RWPE2 (cell line): ENCODE results near the gene RASGRF1.

Source experiments
- ATAC-seq: fragments of 200-7000 bp; cut with Tn5 transposase; 3 replicates; pipeline ENCODE4 v1.9.1; 2021; ENCODE audit warnings: low read depth
- DNase-seq: peaks from one replicate; pipeline ENCODE4 v3.0.0-alpha.2; 2020; ENCODE audit warnings: low spot score
- H3K27ac ChIP-seq: fragments of 450-650 bp; 2 replicates; pipeline ENCODE4 v1.5.1; 2017; ENCODE audit warnings: mild to moderate bottlenecking; ENCODE audit not compliant: poor library complexity, severe bottlenecking
- H3K27me3 ChIP-seq: fragments of 250-450 bp; sonication (Bioruptor Pico); 2 replicates; pipeline ENCODE4 v1.5.1; 2021; ENCODE audit warnings: mild to moderate bottlenecking, moderate library complexity; ENCODE audit not compliant: insufficient read depth, poor library complexity, severe bottlenecking
- H3K36me3 ChIP-seq: fragments of 250-450 bp; sonication (Bioruptor Pico); 2 replicates; pipeline ENCODE4 v1.5.1; 2020; ENCODE audit warnings: low read depth, mild to moderate bottlenecking, moderate library complexity
- H3K4me1 ChIP-seq: fragments of 250-450 bp; sonication (Bioruptor Pico); 2 replicates; pipeline ENCODE4 v1.5.1; 2021; ENCODE audit warnings: mild to moderate bottlenecking, moderate library complexity; ENCODE audit not compliant: insufficient read depth, poor library complexity, severe bottlenecking
- H3K4me3 ChIP-seq: fragments of 250-450 bp; sonication (Bioruptor Pico); 2 replicates; pipeline ENCODE4 v1.5.1; 2021; ENCODE audit warnings: mild to moderate bottlenecking, moderate library complexity; ENCODE audit not compliant: severe bottlenecking
- H3K9me3 ChIP-seq: fragments of 250-450 bp; sonication (Bioruptor Pico); 2 replicates; pipeline ENCODE4 v1.5.1; 2021; ENCODE audit warnings: mild to moderate bottlenecking, moderate library complexity; ENCODE audit not compliant: severe bottlenecking
- TF ChIP-seq, protein P1 (sequence below): fragments of 450-650 bp; IDR thresholded peaks from one replicate; pipeline ENCODE4 v1.5.1; 2017; ENCODE audit warnings: mild to moderate bottlenecking, moderate library complexity; ENCODE audit not compliant: poor library complexity, severe bottlenecking

Gene RASGRF1

DNA sequence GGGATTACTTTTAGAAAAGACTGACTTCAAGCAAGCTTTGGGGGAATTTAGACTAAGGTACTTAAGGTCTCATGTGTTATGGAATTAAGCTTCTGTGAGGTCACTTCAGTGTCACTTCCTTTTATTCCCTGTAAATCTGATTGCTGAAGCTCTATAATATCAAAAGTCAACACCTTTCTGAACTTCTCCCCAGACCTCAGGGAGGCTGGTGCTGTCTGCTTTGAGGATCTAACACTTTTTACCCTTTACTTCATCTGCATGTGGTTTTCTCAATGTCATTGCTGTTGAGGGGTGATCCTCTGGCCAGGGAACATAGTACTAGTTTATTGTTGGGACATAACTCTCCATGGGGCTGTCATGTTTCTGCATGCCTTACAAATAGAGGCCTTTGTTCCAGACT lies 41.8 kb upstream of the RASGRF1 start:
- TF ChIP-seq, protein P1, sequence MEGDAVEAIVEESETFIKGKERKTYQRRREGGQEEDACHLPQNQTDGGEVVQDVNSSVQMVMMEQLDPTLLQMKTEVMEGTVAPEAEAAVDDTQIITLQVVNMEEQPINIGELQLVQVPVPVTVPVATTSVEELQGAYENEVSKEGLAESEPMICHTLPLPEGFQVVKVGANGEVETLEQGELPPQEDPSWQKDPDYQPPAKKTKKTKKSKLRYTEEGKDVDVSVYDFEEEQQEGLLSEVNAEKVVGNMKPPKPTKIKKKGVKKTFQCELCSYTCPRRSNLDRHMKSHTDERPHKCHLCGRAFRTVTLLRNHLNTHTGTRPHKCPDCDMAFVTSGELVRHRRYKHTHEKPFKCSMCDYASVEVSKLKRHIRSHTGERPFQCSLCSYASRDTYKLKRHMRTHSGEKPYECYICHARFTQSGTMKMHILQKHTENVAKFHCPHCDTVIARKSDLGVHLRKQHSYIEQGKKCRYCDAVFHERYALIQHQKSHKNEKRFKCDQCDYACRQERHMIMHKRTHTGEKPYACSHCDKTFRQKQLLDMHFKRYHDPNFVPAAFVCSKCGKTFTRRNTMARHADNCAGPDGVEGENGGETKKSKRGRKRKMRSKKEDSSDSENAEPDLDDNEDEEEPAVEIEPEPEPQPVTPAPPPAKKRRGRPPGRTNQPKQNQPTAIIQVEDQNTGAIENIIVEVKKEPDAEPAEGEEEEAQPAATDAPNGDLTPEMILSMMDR = no peak
- Histone ChIP-seq H3K36me3 (no peaks in the 10 kb centered on the region), H3K27ac (no peak overlapping the region), H3K4me3 (no peak overlapping the region), H3K27me3 (no peaks in the 10 kb centered on the region), H3K9me3 (no peaks in the 10 kb centered on the region), H3K4me1 (no peaks in the 10 kb centered on the region)
- no peak for ATAC-seq
- no peak for DNase-seq

DNA sequence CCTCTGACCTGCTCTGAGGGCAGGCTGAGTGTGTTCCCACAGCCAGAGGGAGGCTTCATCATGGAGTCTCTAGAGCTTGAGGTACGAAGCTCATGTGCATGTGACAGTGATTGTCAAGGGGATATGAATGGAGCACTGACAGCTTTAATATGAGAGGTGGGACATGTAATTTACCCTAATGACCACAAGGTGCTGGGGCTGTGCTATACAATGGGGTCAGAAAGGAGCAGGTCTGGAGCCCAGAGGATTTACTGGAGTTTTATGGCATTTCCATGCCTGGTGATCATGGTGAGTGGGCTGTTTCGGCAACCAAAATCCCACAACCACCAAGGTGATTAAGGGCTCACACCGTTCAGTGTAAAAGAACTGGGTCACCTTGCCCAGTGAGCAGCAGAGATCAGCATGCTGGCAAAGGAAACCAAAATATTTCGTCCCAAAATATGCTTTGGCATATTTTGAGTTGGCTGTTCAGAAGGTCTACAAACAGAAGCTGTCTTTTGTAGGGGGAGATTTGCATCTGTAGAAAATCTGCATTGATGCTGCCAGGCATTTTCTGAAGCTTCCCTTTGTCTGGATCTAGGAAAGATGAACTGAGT lies 40.1 kb upstream of the RASGRF1 start:
- H3K36me3 ChIP-seq = no peaks in the 10 kb centered on the region
- no peak overlapping the region for H3K4me3 ChIP-seq
- H3K4me1 ChIP-seq = no peaks in the 10 kb centered on the region
- TF ChIP-seq, protein P1 = peak; percentile 39
- ATAC-seq (peak; percentile 67), DNase-seq (no peak)
- H3K27me3 ChIP-seq = peaks cover 8% of the 10 kb centered on the region
- H3K9me3 ChIP-seq = no peaks in the 10 kb centered on the region
- H3K27ac ChIP-seq = no peak overlapping the region

DNA sequence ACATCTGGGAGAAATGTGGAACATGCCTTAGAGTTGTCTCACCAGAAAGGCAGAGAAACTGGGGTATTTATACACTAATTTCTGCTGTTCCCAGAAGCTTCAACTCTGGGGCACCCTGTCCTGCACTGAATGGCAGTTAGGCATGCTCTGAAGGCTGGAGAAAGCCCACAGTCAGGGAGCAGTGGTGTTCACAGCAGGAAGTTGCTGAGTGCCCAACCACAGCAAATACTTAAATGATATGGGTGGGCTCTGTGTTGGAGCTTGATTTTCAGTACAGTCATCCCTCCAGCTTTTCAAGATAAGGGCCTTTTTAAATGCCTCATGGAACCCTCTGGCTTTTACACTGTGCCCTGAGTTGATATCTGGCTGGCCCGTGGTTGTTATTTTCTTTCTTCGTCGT lies 38.7 kb upstream of the RASGRF1 start:
- DNase-seq (no peak), ATAC-seq (no peak)
- Histone ChIP-seq H3K4me3 (no peak overlapping the region), H3K9me3 (no peaks in the 10 kb centered on the region), H3K27me3 (peaks cover 12% of the 10 kb centered on the region), H3K4me1 (no peaks in the 10 kb centered on the region), H3K27ac (no peak overlapping the region), H3K36me3 (no peaks in the 10 kb centered on the region)
- TF ChIP-seq, protein P1 = no peak

DNA sequence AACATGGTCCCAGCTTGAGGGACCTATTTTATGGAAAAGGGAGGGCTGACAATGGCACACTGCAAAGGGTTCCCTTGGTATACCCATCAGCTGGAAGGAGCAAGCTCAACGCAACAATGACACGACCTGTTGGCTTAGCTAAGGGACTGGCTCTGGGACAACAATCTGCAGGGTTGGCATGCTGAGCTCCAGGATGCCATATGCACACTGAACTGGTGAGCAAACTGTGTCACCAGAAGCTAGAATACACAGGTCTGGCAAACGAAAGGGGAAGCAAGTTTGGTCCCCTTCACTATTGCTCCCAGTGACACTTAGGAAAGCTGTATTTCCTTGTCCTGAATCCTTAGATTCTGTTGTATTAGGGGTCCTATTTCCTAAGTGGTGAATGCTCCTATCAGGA lies 38.0 kb upstream of the RASGRF1 start:
- no peak overlapping the region for H3K27ac ChIP-seq
- H3K36me3 ChIP-seq = no peaks in the 10 kb centered on the region
- H3K27me3 ChIP-seq = peaks cover 12% of the 10 kb centered on the region
- DNase-seq (no peak), ATAC-seq (no peak)
- H3K9me3 ChIP-seq = no peaks in the 10 kb centered on the region
- no peaks in the 10 kb centered on the region for H3K4me1 ChIP-seq
- H3K4me3 ChIP-seq = no peak overlapping the region
- TF ChIP-seq, protein P1 = no peak

DNA sequence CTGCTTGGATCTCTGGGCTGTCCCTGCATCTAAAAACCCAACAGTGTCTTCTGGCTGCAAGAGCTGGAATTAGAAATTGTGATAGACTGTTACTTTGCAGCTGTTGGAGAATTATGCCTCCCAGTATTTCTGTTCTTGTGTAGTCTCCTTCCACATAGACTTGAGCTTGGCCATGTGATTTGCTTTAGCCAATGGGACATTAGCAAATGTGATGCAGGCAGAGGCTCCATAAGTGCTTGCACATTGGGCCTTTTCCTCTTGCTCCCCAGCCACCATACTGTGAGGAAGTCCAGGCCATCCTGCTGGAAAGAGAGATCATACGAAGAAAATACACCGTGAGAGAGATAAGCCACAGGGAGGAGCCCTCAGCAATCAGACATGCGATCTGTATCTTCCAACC lies 33.8 kb upstream of the RASGRF1 start:
- ATAC-seq (no peak), DNase-seq (no peak)
- no peak overlapping the region for H3K4me3 ChIP-seq
- H3K27ac ChIP-seq = no peak overlapping the region
- H3K27me3 ChIP-seq = peaks cover 12% of the 10 kb centered on the region
- no peaks in the 10 kb centered on the region for H3K4me1 ChIP-seq
- no peaks in the 10 kb centered on the region for H3K36me3 ChIP-seq
- no peaks in the 10 kb centered on the region for H3K9me3 ChIP-seq
- TF ChIP-seq, protein P1 = no peak
